IMR-90 (cell line): ENCODE results near the gene NPFFR1.

Experiments used
- CEBPB ChIP-seq: IDR thresholded peaks from 2 replicates; pipeline ENCODE4 v1.6.1; 2012; ENCODE audit warnings: low read depth, low read length, improper control_type of control experiment
- CHD1 ChIP-seq: IDR thresholded peaks from 2 replicates; pipeline ENCODE4 v1.6.1; 2012; ENCODE audit warnings: low read depth, low read length, improper control_type of control experiment
- FOS ChIP-seq: fragments of 150-350 bp; IDR thresholded peaks from 2 replicates; pipeline ENCODE4 v1.6.1; 2016; ENCODE audit warnings: low read depth, low read length
- MAFK ChIP-seq: IDR thresholded peaks from 2 replicates; pipeline ENCODE4 v1.6.1; 2012; ENCODE audit warnings: low read depth, low read length, improper control_type of control experiment
- NFE2L2 ChIP-seq: fragments of 150-350 bp; IDR thresholded peaks from 2 replicates; pipeline ENCODE4 v1.6.1; 2016; ENCODE audit warnings: low read depth, mild to moderate bottlenecking, low read length
- POLR2A ChIP-seq: IDR thresholded peaks from 2 replicates; pipeline ENCODE4 v1.6.1; 2012; ENCODE audit warnings: mild to moderate bottlenecking, low read depth, low read length
- RAD21 ChIP-seq: IDR thresholded peaks from 2 replicates; pipeline ENCODE4 v1.6.1; 2012; ENCODE audit warnings: low read length, improper control_type of control experiment
- RCOR1 ChIP-seq: IDR thresholded peaks from 2 replicates; pipeline ENCODE4 v1.6.1; 2012; ENCODE audit warnings: mild to moderate bottlenecking, low read length, improper control_type of control experiment; ENCODE audit not compliant: insufficient replicate concordance
- RFX5 ChIP-seq: IDR thresholded peaks from 2 replicates; pipeline ENCODE4 v1.8.0; 2012; ENCODE audit warnings: low read depth, mild to moderate bottlenecking, low read length, moderate library complexity
- SMC3 ChIP-seq: fragments of 150-350 bp; IDR thresholded peaks from 2 replicates; pipeline ENCODE4 v1.6.1; 2016; ENCODE audit warnings: low read depth, mild to moderate bottlenecking, antibody characterized with exemption, low read length, moderate library complexity
- USF2 ChIP-seq: fragments of 150-350 bp; IDR thresholded peaks from 2 replicates; pipeline ENCODE4 v1.6.1; 2017; ENCODE audit warnings: mild to moderate bottlenecking, antibody characterized with exemption, low read length, low read depth
- TF ChIP-seq, protein P1 (sequence below): conservative IDR thresholded peaks from 2 replicates; pipeline ENCODE4 v1.5.1; 2012; ENCODE audit warnings: mild to moderate bottlenecking, low read depth, low read length, improper control_type of control experiment

- TF ChIP-seq RAD21 (no peak), NFE2L2 (no peak), POLR2A (no peak), USF2 (no peak), CHD1 (no peak), MAFK (no peak), RCOR1 (no peak), RFX5 (no peak), SMC3 (no peak), CEBPB (no peak), FOS (no peak)
- TF ChIP-seq, protein P1, sequence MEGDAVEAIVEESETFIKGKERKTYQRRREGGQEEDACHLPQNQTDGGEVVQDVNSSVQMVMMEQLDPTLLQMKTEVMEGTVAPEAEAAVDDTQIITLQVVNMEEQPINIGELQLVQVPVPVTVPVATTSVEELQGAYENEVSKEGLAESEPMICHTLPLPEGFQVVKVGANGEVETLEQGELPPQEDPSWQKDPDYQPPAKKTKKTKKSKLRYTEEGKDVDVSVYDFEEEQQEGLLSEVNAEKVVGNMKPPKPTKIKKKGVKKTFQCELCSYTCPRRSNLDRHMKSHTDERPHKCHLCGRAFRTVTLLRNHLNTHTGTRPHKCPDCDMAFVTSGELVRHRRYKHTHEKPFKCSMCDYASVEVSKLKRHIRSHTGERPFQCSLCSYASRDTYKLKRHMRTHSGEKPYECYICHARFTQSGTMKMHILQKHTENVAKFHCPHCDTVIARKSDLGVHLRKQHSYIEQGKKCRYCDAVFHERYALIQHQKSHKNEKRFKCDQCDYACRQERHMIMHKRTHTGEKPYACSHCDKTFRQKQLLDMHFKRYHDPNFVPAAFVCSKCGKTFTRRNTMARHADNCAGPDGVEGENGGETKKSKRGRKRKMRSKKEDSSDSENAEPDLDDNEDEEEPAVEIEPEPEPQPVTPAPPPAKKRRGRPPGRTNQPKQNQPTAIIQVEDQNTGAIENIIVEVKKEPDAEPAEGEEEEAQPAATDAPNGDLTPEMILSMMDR, result no peak
These were observed 45.2 kb upstream of the NPFFR1 start for GRCh38 chr10:70328967-70329366.
